KMS-11 (cell line): ENCODE measurements around the gene TTC23L.

ENCODE experiments used
- H2AFZ ChIP-seq: fragments of 200-600 bp; sonication (generic); 2 replicates; pipeline ENCODE4 v1.6.1; 2016; ENCODE audit warnings: antibody characterized with exemption, mixed run types, low read depth
- H3K27ac ChIP-seq: fragments of 200-600 bp; sonication (generic); 2 replicates; pipeline ENCODE4 v1.6.1; 2016; ENCODE audit warnings: mild to moderate bottlenecking, mixed run types
- H3K27me3 ChIP-seq: fragments of 200-600 bp; sonication (generic); 2 replicates; pipeline ENCODE4 v1.6.1; 2017; ENCODE audit warnings: mild to moderate bottlenecking, low read depth, mixed run types, moderate library complexity; ENCODE audit not compliant: insufficient read depth
- H3K36me3 ChIP-seq: fragments of 200-600 bp; sonication (generic); 2 replicates; pipeline ENCODE4 v1.6.1; 2017; ENCODE audit warnings: mild to moderate bottlenecking, mixed run types; ENCODE audit not compliant: insufficient read depth
- H3K4me1 ChIP-seq: fragments of 200-600 bp; sonication (generic); 2 replicates; pipeline ENCODE4 v1.6.1; 2016; ENCODE audit warnings: mild to moderate bottlenecking, low read depth, mixed run types; ENCODE audit not compliant: poor library complexity, severe bottlenecking
- H3K4me2 ChIP-seq: fragments of 200-600 bp; sonication (generic); 2 replicates; pipeline ENCODE4 v1.7.0; 2016; ENCODE audit warnings: mild to moderate bottlenecking, mixed run types
- H3K4me3 ChIP-seq: fragments of 200-600 bp; sonication (generic); IDR thresholded peaks from 2 replicates; pipeline ENCODE4 v1.6.1; 2017; ENCODE audit warnings: low read depth, low read length, mixed read lengths; ENCODE audit not compliant: insufficient read depth
- H3K79me2 ChIP-seq: fragments of 200-600 bp; sonication (generic); 2 replicates; pipeline ENCODE4 v1.6.1; 2016; ENCODE audit warnings: low read depth, mixed run types; ENCODE audit not compliant: insufficient read depth
- H3K9ac ChIP-seq: fragments of 200-600 bp; sonication (generic); 2 replicates; pipeline ENCODE4 v1.6.1; 2016; ENCODE audit warnings: mild to moderate bottlenecking, mixed run types
- H4K20me1 ChIP-seq: fragments of 200-600 bp; sonication (generic); 2 replicates; pipeline ENCODE4 v1.6.1; 2016; ENCODE audit warnings: mild to moderate bottlenecking, mixed run types; ENCODE audit not compliant: insufficient read depth
- CTCF ChIP-seq: fragments of 200-600 bp; sonication (generic); conservative IDR thresholded peaks from 2 replicates; pipeline ENCODE4 v1.6.1; 2017; ENCODE audit warnings: low read depth, mild to moderate bottlenecking, antibody characterized with exemption, low read length, moderate library complexity, mixed read lengths

Gene TTC23L

GRCh38 chr5:34831303-34831702, 7.7 kb upstream of the TTC23L start:
- Histone ChIP-seq H3K4me1 (no peaks in the 10 kb centered on the region), H3K9ac (no peak overlapping the region), H3K4me2 (no peak overlapping the region), H3K27ac (no peak overlapping the region), H4K20me1 (no peaks in the 10 kb centered on the region), H3K79me2 (no peaks in the 10 kb centered on the region), H3K27me3 (no peaks in the 10 kb centered on the region), H2AFZ (no peak overlapping the region), H3K4me3 (no peak overlapping the region), H3K36me3 (no peaks in the 10 kb centered on the region)
- TF ChIP-seq CTCF: no peak

- Histone ChIP-seq H3K4me1 (no peaks in the 10 kb centered on the region), H3K9ac (no peak overlapping the region), H3K27me3 (no peaks in the 10 kb centered on the region), H3K79me2 (no peaks in the 10 kb centered on the region), H3K4me2 (no peak overlapping the region), H4K20me1 (no peaks in the 10 kb centered on the region), H3K36me3 (no peaks in the 10 kb centered on the region), H3K4me3 (no peak overlapping the region), H2AFZ (no peak overlapping the region), H3K27ac (no peak overlapping the region)
- TF ChIP-seq CTCF: no peak
These were observed 6.4 kb upstream of the TTC23L start for GRCh38 chr5:34832568-34832967.

- Histone ChIP-seq H3K4me3 (no peak overlapping the region), H4K20me1 (no peaks in the 10 kb centered on the region), H3K36me3 (no peaks in the 10 kb centered on the region), H3K79me2 (no peaks in the 10 kb centered on the region), H2AFZ (no peak overlapping the region), H3K4me2 (no peak overlapping the region), H3K9ac (no peak overlapping the region), H3K4me1 (no peaks in the 10 kb centered on the region), H3K27ac (no peak overlapping the region), H3K27me3 (no peaks in the 10 kb centered on the region)
- no peak for TF ChIP-seq CTCF
These were observed 5.9 kb upstream of the TTC23L start for GRCh38 chr5:34833090-34833489.

GRCh38 chr5:34833976-34834793, 4.8 kb upstream of the TTC23L start:
- no peaks in the 10 kb centered on the region for H3K27me3 ChIP-seq
- H3K4me2 ChIP-seq: no peak overlapping the region
- H2AFZ ChIP-seq: no peak overlapping the region
- no peaks in the 10 kb centered on the region for H4K20me1 ChIP-seq
- H3K4me1 ChIP-seq: peaks cover 5% of the 10 kb centered on the region
- no peaks in the 10 kb centered on the region for H3K79me2 ChIP-seq
- H3K27ac ChIP-seq: no peak overlapping the region
- H3K9ac ChIP-seq: no peak overlapping the region
- no peaks in the 10 kb centered on the region for H3K36me3 ChIP-seq
- H3K4me3 ChIP-seq: no peak overlapping the region
- TF ChIP-seq CTCF: no peak
